Neural cell (in vitro differentiated cells): ENCODE results near the gene ATP5PD. TPM values are rescaled to one million over a fixed set of nuclear protein-coding genes. Genes with fewer than 3 reads are reported as not detected.

Experiments used
- H2AFZ ChIP-seq: fragments of 200-600, 300-800 bp; sonication (generic), shearing (Covaris generic); 2 replicates; pipeline ENCODE4 v1.6.0; 2014; ENCODE audit warnings: low read depth, mild to moderate bottlenecking, antibody characterized with exemption, low read length, moderate library complexity
- H3F3A ChIP-seq: fragments of 200-600 bp; shearing (Covaris generic); 2 replicates; pipeline ENCODE4 v1.6.1; 2016; ENCODE audit warnings: mild to moderate bottlenecking, moderate library complexity, mixed read lengths, antibody characterized with exemption, low read length; ENCODE audit not compliant: insufficient read depth, poor library complexity, severe bottlenecking
- H3K27ac ChIP-seq: fragments of 200-600, 300-800 bp; sonication (generic), shearing (Covaris generic); 2 replicates; pipeline ENCODE4 v1.5.1; 2014; ENCODE audit warnings: mild to moderate bottlenecking, low read length, moderate library complexity
- H3K27me3 ChIP-seq: fragments of 300-800, 200-600 bp; sonication (generic), shearing (Covaris generic); 2 replicates; pipeline ENCODE4 v1.6.0; 2014; ENCODE audit warnings: mild to moderate bottlenecking, low read depth, low read length, moderate library complexity; ENCODE audit not compliant: insufficient read depth
- H3K36me3 ChIP-seq: fragments of 300-800, 200-600 bp; sonication (generic), shearing (Covaris generic); 2 replicates; pipeline ENCODE4 v1.5.1; 2014; ENCODE audit warnings: mild to moderate bottlenecking, antibody characterized with exemption, low read length, moderate library complexity; ENCODE audit not compliant: insufficient read depth
- H3K4me2 ChIP-seq: fragments of 300-800, 200-600 bp; sonication (generic), shearing (Covaris generic); 2 replicates; pipeline ENCODE4 v1.6.0; 2014; ENCODE audit warnings: mild to moderate bottlenecking, low read length
- H3K4me3 ChIP-seq: fragments of 300-800, 200-600 bp; sonication (generic), shearing (Covaris generic); 2 replicates; pipeline ENCODE4 v1.5.1; 2014; ENCODE audit warnings: mild to moderate bottlenecking, low read length, moderate library complexity
- H3K79me2 ChIP-seq: fragments of 200-600 bp; shearing (Covaris generic); replicated peaks from 2 replicates; pipeline ENCODE4 v1.6.0; 2014; ENCODE audit warnings: mild to moderate bottlenecking, low read length, moderate library complexity; ENCODE audit not compliant: insufficient read depth
- H3K9ac ChIP-seq: fragments of 300-800, 200-600 bp; sonication (generic), shearing (Covaris generic); 2 replicates; pipeline ENCODE4 v1.6.1; 2016; ENCODE audit warnings: mild to moderate bottlenecking, low read length, mixed read lengths
- H3K9me2 ChIP-seq: fragments of 200-600 bp; shearing (Covaris generic); 2 replicates; pipeline ENCODE4 v1.6.1; 2016; ENCODE audit warnings: mild to moderate bottlenecking, low read length, mixed read lengths; ENCODE audit not compliant: insufficient read depth
- H3K9me3 ChIP-seq: fragments of 200-600, 300-800 bp; sonication (generic), shearing (Covaris generic); 2 replicates; pipeline ENCODE4 v1.6.1; 2016; ENCODE audit warnings: mild to moderate bottlenecking, mixed run types, low read length, moderate library complexity, mixed read lengths
- H4K20me1 ChIP-seq: fragments of 200-600 bp; shearing (Covaris generic); 2 replicates; pipeline ENCODE4 v1.6.1; 2016; ENCODE audit warnings: mild to moderate bottlenecking, mixed run types; ENCODE audit not compliant: insufficient read depth
- CTCF ChIP-seq: fragments of 450-650 bp; IDR thresholded peaks from 2 replicates; pipeline ENCODE4 v1.5.1; 2014; ENCODE audit warnings: antibody characterized with exemption, mild to moderate bottlenecking, moderate library complexity; ENCODE audit not compliant: poor library complexity, severe bottlenecking
- EP300 ChIP-seq: fragments of 450-650 bp; conservative IDR thresholded peaks from 2 replicates; pipeline ENCODE4 v1.6.1; 2014; ENCODE audit warnings: antibody characterized with exemption, mild to moderate bottlenecking, moderate library complexity; ENCODE audit not compliant: poor library complexity, severe bottlenecking
- EZH2 ChIP-seq: fragments of 200-600, 300-800 bp; shearing (Covaris generic), sonication (generic); IDR thresholded peaks from 2 replicates; pipeline ENCODE4 v1.6.1; 2014; ENCODE audit warnings: antibody characterized with exemption, low read length, borderline replicate concordance, mild to moderate bottlenecking; ENCODE audit not compliant: insufficient read depth, poor library complexity, severe bottlenecking
- MXI1 ChIP-seq: fragments of 450-650 bp; conservative IDR thresholded peaks from 2 replicates; pipeline ENCODE4 v1.6.1; 2014; ENCODE audit warnings: antibody characterized with exemption, mild to moderate bottlenecking; ENCODE audit not compliant: poor library complexity, severe bottlenecking
- POLR2AphosphoS5 ChIP-seq: IDR thresholded peaks from 2 replicates; pipeline ENCODE4 v1.6.1; 2012
- RAD21 ChIP-seq: fragments of 450-650 bp; conservative IDR thresholded peaks from 2 replicates; pipeline ENCODE4 v1.6.1; 2014; ENCODE audit warnings: antibody characterized with exemption, mild to moderate bottlenecking, moderate library complexity
- REST ChIP-seq: IDR thresholded peaks from 2 replicates; pipeline ENCODE4 v1.6.1; 2012; ENCODE audit warnings: borderline replicate concordance
- SMC3 ChIP-seq: fragments of 450-650 bp; conservative IDR thresholded peaks from 2 replicates; pipeline ENCODE4 v1.6.1; 2014; ENCODE audit warnings: antibody characterized with exemption, mild to moderate bottlenecking, moderate library complexity; ENCODE audit not compliant: poor library complexity
- TAF1 ChIP-seq: IDR thresholded peaks from 2 replicates; pipeline ENCODE4 v1.6.1; 2012; ENCODE audit warnings: low read depth
- polyA plus RNA-seq: library from polyadenylated mRNA; depleted of rRNA; stranded (reverse); fragments of >200 nt; gene quantifications from 2 replicates; pipeline ENCODE4 v1.2.3, GENCODE V29; 2014

Gene ATP5PD
- polyA plus RNA-seq, 1 donor from 2014 or later, result 517 TPM

GRCh38 chr17:74999523-74999922, 47.2 kb downstream of the ATP5PD start:
- no peaks in the 10 kb centered on the region for H4K20me1 ChIP-seq
- no peak overlapping the region for H3K27ac ChIP-seq
- H3K36me3 ChIP-seq, result no peaks in the 10 kb centered on the region

GRCh38 chr17:74998783-74999182, 48.0 kb downstream of the ATP5PD start:
- Histone ChIP-seq H3K9me3 (no peaks in the 10 kb centered on the region), H3K9me2 (no peaks in the 10 kb centered on the region), H4K20me1 (no peaks in the 10 kb centered on the region), H2AFZ (no peak overlapping the region), H3K4me2 (no peak overlapping the region), H3K4me3 (no peak overlapping the region), H3K79me2 (peaks cover 4% of the 10 kb centered on the region), H3K27ac (no peak overlapping the region), H3K36me3 (no peaks in the 10 kb centered on the region), H3K27me3 (no peaks in the 10 kb centered on the region), H3F3A (no peaks in the 10 kb centered on the region), H3K9ac (no peak overlapping the region)
- TF ChIP-seq SMC3 (no peak), EP300 (no peak), RAD21 (no peak), POLR2AphosphoS5 (no peak), REST (no peak), MXI1 (no peak), CTCF (no peak)

More at GRCh38 chr17:74999523-74999922, 47.2 kb downstream of the ATP5PD start:
- TF ChIP-seq POLR2AphosphoS5 (no peak), MXI1 (no peak), CTCF (no peak), RAD21 (no peak), SMC3 (no peak), EZH2 (no peak), EP300 (no peak), REST (no peak), TAF1 (no peak)
- Histone ChIP-seq H3F3A (no peaks in the 10 kb centered on the region), H3K9ac (no peak overlapping the region), H3K4me3 (no peak overlapping the region), H3K4me2 (no peak overlapping the region), H3K79me2 (no peaks in the 10 kb centered on the region), H3K27me3 (no peaks in the 10 kb centered on the region), H2AFZ (no peak overlapping the region), H3K9me3 (no peaks in the 10 kb centered on the region), H3K9me2 (no peaks in the 10 kb centered on the region)
